LNCaP clone FGC (cell line): Measurements from ENCODE around the gene CRABP2.

Experiments used
- DNase-seq: peaks from one replicate; pipeline ENCODE4 v3.0.0-alpha.2; 2011; ENCODE audit warnings: low read depth
- H3K4me3 ChIP-seq: 2 replicates; pipeline ENCODE4 v1.5.1; 2011; ENCODE audit warnings: mild to moderate bottlenecking, low read depth, low read length, control low read depth
- TF ChIP-seq, protein P1 (sequence below): IDR thresholded peaks from 2 replicates; pipeline ENCODE4 v1.5.1; 2012; ENCODE audit warnings: mild to moderate bottlenecking; ENCODE audit not compliant: control insufficient read depth, insufficient read depth; ENCODE audit errors: extremely low read depth

Gene CRABP2

DNA sequence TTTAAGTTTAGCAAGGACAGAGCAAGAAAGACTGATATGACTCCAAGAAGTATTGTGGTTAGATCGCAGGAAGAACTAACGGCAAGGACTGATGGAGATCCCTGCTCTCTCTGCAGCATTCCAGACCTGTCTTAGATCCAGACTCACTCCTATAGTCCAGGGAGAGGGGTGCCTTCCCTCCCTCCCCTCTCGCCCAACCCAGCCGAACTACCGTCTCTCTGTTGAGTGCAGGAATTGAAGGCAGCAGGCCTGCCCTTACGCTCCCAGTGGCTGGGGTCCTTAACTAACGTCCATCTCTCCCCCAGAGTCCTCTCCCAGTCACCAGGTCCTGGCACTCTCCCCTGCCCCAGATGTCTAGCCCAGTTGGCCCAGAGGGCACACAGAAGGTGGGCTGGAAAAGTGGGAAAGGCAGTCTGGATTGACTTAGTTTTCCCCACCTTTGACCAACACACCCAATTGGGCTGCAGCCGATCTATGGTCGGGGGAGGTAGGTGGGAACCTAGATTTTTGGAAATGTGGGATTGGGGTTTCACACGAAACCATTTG, 1.1 kb downstream of the CRABP2 start:
- TF ChIP-seq, protein P1, sequence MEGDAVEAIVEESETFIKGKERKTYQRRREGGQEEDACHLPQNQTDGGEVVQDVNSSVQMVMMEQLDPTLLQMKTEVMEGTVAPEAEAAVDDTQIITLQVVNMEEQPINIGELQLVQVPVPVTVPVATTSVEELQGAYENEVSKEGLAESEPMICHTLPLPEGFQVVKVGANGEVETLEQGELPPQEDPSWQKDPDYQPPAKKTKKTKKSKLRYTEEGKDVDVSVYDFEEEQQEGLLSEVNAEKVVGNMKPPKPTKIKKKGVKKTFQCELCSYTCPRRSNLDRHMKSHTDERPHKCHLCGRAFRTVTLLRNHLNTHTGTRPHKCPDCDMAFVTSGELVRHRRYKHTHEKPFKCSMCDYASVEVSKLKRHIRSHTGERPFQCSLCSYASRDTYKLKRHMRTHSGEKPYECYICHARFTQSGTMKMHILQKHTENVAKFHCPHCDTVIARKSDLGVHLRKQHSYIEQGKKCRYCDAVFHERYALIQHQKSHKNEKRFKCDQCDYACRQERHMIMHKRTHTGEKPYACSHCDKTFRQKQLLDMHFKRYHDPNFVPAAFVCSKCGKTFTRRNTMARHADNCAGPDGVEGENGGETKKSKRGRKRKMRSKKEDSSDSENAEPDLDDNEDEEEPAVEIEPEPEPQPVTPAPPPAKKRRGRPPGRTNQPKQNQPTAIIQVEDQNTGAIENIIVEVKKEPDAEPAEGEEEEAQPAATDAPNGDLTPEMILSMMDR: no peak
- DNase-seq: no peak
- no peak overlapping the region for H3K4me3 ChIP-seq

DNA sequence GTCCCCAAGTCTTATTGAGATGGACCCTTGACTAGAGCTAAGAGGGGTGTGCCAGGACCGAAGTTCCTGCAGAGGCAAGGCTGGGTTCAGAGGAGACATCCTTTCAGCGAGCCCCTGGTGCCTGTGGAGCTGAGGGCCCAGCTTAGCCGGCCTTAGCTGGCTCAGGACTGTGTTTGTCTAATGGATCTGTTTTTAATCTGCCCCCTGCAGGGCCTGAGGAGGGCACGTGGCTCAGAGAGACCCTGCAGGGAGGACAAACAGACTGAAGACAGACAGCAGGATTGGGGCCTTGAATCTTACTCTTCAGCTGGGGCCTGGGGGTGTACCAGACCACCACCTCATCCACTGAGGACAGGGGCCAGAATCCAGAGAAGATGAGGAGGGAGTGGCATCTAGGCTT, 1.6 kb downstream of the CRABP2 start:
- no peak overlapping the region for H3K4me3 ChIP-seq
- DNase-seq: no peak
- TF ChIP-seq, protein P1: no peak

DNA sequence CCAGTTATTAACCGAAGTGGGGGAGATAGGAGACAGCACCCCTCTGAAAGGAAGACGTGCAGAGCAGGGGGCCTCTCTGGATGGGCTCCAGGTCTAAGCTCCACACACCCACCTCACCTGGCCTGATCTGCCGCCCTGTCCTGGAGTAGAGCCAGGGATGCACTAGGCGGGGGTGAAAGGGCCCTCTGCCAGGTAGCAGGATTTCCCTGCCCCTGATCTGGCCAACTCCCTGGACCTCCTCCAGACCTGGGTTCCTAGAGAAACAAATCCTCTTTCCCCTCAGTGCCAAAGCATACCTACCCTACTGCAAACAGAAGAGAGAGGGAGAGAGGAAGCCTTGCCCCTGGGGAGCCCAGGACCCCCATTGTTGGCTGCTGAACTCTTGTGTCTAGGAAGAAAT, 2.0 kb downstream of the CRABP2 start:
- no peak for DNase-seq
- H3K4me3 ChIP-seq: no peak overlapping the region
- TF ChIP-seq, protein P1: no peak

DNA sequence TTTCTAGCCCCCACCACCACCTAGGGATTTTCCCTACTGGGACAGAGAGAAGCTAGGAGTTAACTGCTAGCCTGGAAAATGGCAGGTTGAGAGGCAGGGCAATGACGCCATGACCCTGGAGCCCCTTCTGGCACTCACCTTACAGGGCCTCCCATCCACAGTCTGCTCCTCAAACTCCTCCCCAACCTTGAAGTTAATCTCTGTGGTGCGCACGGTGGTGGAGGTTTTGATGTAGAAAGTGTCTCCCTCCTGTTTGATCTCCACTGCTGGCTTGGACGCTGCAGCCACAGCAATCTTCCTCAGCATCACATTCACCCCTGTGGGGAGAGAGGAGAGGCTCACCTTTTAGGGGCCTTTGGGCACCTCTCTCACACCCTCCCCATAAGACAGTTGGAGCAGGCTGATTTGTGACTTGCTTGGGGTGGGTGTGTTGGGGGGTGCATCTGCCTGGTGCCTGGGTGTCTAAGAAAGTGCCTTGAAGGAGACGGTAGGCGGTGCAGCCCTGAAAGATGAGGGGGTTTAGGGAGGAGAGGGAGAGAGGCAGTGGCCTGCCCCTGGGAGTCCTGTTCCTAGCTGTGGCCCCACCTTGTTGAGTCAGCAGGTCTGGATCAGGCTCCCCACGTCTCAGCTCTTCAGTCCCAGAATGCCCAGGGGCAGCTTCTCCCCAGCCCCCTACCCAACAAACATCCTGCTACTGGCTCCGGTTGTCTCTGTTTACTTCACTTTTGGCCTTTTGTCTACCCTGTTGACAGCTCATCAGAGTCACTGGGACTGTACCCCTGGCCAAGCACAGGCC, 4.4 kb downstream of the CRABP2 start:
- no peak for DNase-seq
- no peak overlapping the region for H3K4me3 ChIP-seq
- TF ChIP-seq, protein P1: no peak

DNA sequence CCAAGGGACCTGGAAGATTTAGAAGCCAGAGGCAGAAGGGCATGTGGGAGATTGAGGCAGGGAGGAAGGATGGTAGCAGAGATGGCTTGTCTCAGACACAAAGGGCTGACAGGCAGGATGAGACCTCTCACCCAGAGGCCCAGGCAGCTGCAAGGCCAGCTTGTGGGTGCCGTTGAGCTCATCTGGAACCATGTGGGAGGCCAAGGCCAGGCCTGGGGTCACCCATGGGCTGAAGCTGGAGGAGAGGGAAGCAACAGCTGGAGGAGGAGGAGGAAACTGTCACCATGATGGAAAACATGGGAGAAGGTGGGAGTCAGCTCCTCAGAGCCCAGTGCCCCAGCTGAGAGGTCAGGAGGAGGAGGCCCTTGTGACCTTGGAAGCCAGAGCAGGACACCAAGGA, 6.4 kb downstream of the CRABP2 start:
- no peak for DNase-seq
- no peak overlapping the region for H3K4me3 ChIP-seq
- TF ChIP-seq, protein P1: no peak

DNA sequence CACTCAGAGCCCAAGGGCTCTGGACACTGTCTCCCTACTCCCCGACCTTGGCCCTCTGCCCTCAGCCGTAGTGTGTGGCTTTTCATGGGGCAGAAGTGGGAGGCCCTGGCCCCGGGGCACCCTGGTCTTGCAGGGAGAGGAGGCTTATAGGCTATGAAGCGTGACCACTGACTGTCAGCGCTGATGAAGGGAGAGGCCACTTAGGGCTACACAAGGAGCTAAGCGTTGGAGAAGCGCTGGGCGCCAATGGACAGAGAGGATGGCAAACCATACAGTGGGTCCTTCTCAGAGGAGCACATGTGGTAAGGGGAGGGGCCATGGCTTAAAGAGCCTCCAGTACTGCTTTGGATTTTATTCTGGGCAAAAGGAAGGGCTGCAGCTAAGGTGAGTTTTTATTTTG, 7.9 kb downstream of the CRABP2 start:
- TF ChIP-seq, protein P1: no peak
- no peak for DNase-seq
- H3K4me3 ChIP-seq: no peak overlapping the region
